Ascending aorta (tissue), 2 donors: ENCODE measurements around the gene SFMBT2. TPM values are rescaled to one million over a fixed set of nuclear protein-coding genes. Genes with fewer than 3 reads are reported as not detected.

Experiments used
- DNase-seq, 2 donors: peaks; one replicate each; pipeline ENCODE4 v3.0.0-alpha.2; 2019; ENCODE audit warnings: low spot score in 2 of 2
- H3K27ac ChIP-seq, 2 donors: fragments of 200-600 bp; sonication (generic); one replicate each; pipeline ENCODE4 v1.5.1; 2016 to 2017; ENCODE audit warnings: mild to moderate bottlenecking in 1 of 2
- H3K27me3 ChIP-seq: fragments of 200-600 bp; sonication (generic); one replicate; pipeline ENCODE4 v1.5.1; 2017
- H3K36me3 ChIP-seq, 2 donors: fragments of 200-600 bp; sonication (generic); one replicate each; pipeline ENCODE4 v1.5.1; 2016
- H3K4me1 ChIP-seq, 2 donors: fragments of 200-600 bp; sonication (generic); one replicate each; pipeline ENCODE4 v1.5.1; 2016 to 2017; ENCODE audit warnings: mild to moderate bottlenecking in 1 of 2
- H3K4me3 ChIP-seq, 2 donors: fragments of 200-600 bp; sonication (generic); one replicate each; pipeline ENCODE4 v1.5.1; 2016 to 2017; ENCODE audit warnings: mild to moderate bottlenecking in 1 of 2
- H3K9me3 ChIP-seq, 2 donors: fragments of 200-600 bp; sonication (generic); one replicate each; pipeline ENCODE4 v1.5.1; 2016
- intact Hi-C: fragments of 100-400 bp; cut with DNase I; formaldehyde crosslinking; loops from one replicate; pipeline ENCODE4 v1.15.1; 2023
- total RNA-seq: library from RNA; depleted of rRNA; stranded (reverse); fragments of >200 nt; gene quantifications from one replicate; pipeline ENCODE4 v1.1.0, GENCODE V29; 2016
- TF ChIP-seq, protein P1 (sequence below), 3 experiments: fragments of 200-600 bp in 2 of 3; fragments of 450-650 bp in 1 of 3; sonication (generic) in 2 of 3; IDR thresholded peaks; one replicate each; pipeline ENCODE4 v1.5.1; 2016 to 2019; ENCODE audit warnings: antibody characterized with exemption in 3 of 3, mild to moderate bottlenecking in 1 of 3, moderate library complexity in 1 of 3

The SFMBT2 gene
- total RNA-seq, 1 donor from 2014 or later: 2.2 TPM

DNA sequence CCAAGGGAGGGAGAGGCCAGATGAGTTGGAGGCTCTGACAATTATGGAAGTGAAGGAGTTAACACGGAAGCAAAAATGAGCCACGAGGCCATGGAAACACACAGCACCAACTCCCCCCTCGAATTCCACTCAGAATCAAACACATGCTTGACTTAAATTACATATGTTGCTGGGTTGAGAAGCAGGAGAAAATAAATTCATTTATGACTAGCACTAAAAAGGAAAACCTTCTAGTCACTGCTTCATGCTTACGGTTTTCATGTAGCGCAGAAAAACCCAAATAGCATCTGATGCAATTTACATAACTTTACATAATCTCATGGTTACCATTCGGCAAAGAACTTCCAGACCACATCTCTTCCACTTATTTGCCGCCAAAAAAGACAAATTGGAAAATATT, 51.5 kb downstream of the SFMBT2 start:
- Histone ChIP-seq H3K9me3 (no peaks in the 10 kb centered on the region), H3K27ac (no peak overlapping the region), H3K27me3 (no peaks in the 10 kb centered on the region), H3K4me1 (no peaks in the 10 kb centered on the region), H3K36me3 (no peaks in the 10 kb centered on the region), H3K4me3 (no peak overlapping the region)
- TF ChIP-seq, protein P1, sequence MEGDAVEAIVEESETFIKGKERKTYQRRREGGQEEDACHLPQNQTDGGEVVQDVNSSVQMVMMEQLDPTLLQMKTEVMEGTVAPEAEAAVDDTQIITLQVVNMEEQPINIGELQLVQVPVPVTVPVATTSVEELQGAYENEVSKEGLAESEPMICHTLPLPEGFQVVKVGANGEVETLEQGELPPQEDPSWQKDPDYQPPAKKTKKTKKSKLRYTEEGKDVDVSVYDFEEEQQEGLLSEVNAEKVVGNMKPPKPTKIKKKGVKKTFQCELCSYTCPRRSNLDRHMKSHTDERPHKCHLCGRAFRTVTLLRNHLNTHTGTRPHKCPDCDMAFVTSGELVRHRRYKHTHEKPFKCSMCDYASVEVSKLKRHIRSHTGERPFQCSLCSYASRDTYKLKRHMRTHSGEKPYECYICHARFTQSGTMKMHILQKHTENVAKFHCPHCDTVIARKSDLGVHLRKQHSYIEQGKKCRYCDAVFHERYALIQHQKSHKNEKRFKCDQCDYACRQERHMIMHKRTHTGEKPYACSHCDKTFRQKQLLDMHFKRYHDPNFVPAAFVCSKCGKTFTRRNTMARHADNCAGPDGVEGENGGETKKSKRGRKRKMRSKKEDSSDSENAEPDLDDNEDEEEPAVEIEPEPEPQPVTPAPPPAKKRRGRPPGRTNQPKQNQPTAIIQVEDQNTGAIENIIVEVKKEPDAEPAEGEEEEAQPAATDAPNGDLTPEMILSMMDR (IDR thresholded peaks at IDR 0.05): no peak
- intact Hi-C loops: no loop called here
- DNase-seq: no peak

DNA sequence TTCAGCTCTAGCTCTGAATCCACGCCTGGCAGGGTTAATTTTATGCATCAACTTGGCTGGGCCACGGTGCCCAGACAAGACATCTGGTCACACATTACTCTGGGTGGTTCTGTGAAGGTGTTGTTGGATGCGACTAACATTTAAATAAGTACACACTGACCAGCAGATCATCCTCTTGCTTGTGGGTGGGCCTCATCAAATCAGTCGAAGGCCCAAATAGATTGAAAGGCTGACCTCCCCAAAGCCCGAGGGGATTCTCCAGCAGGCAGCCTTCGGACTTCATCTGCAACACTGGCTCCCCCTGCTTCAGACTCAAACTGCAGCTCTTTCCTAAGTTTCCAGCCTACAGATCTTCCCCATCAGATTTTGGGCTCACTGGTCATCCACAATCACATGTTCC, 53.6 kb downstream of the SFMBT2 start:
- TF ChIP-seq, protein P1 (IDR thresholded peaks at IDR 0.05): no peak
- Histone ChIP-seq H3K36me3 (no peaks in the 10 kb centered on the region), H3K4me1 (no peaks in the 10 kb centered on the region), H3K4me3 (no peak overlapping the region), H3K27me3 (no peaks in the 10 kb centered on the region), H3K27ac (no peak overlapping the region), H3K9me3 (no peaks in the 10 kb centered on the region)
- DNase-seq: no peak
- intact Hi-C loops: no loop called here

DNA sequence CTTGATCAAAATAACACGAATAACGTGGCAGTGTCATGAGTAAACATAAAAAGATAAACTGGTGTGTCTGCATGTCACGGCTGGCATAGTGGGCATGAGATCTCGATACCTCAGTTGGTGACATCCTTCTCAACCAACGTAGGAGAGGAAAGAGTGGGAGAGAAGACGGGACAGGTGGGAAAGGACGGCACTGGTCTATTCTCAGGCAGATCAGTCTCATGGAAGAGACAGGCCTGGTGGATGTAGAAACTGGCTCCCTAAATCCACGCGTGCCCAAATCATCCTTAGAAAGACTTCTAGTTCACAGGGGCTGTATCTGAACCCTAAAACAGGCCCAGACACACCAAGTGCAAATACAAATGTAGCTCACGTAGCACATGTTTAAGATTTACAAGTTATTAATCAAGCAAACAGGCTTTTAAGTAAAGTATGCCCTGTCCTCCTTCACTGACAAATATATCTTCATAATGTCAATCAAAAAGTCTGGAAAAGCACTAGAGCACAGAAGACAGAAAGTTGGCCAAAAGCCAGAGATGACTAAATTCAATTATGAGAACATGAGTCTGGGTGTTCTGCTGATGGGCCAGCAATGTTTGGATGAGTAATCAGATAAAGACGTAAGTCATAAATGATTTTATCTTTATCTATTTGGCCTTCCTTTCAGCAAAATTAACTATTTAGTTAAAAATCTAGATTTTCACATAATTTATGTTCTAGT, 56.3 kb downstream of the SFMBT2 start:
- Histone ChIP-seq H3K9me3 (no peaks in the 10 kb centered on the region), H3K4me3 (no peak overlapping the region), H3K4me1 (no peaks in the 10 kb centered on the region), H3K36me3 (no peaks in the 10 kb centered on the region), H3K27me3 (no peaks in the 10 kb centered on the region), H3K27ac (no peak overlapping the region)
- TF ChIP-seq, protein P1 (IDR thresholded peaks at IDR 0.05): no peak
- intact Hi-C loops: no loop called here
- no peak for DNase-seq

DNA sequence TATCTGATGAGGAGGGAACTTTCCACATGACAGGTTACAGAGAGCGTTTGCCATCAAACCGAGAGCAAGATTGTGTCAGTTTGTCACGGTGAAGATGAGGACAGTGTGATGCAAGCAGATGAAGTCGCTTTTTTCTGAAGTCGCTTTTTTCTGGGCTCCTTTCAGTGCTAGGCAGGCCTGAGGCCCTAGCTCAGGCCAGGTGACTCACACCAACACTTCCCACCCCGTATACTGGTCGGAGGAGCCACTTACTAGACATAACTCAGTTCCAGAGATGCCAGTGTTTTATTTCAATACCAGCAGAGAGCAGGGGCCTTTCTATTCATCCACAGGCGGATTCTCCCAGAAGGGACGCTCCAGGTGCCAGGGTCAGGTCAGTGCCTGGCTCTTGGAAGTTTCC, 58.9 kb downstream of the SFMBT2 start:
- intact Hi-C loops: no loop called here
- no peak overlapping the region for H3K27ac ChIP-seq
- DNase-seq: no peak

DNA sequence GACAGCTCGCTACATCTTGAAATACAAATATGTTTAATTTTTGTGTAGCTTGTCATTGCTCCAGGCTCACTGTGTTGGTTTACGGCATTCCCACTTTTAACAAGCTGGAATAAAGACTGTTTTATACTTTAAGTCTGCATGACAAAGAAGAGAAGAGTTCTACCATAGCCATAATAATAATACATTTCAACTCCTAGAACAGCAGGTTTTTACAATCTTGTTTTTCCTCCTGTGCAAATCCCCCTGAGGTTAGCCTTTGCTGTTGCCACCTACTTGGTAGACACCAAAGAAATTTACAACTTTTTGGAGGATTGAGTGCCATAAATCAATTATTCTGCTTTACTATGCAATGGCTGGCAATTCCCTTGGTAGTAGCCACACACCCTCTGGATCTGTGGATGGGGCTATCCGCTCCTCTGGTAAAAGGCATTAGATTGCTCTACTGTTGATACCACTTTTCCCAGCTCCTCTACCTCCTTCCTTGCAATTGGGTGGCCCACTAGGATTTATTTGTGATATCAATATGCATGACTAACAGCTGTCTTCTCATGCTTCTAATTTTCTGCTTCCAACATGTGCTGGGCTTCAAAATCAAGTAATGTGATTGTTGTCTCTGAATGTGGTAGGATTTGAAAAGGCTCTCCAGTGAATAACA, 60.2 kb downstream of the SFMBT2 start:
- no peak overlapping the region for H3K4me3 ChIP-seq
- H3K4me1 ChIP-seq: no peaks in the 10 kb centered on the region
- no peaks in the 10 kb centered on the region for H3K36me3 ChIP-seq
- no peak overlapping the region for H3K27ac ChIP-seq
- TF ChIP-seq, protein P1 (IDR thresholded peaks at IDR 0.05): no peak
- no peaks in the 10 kb centered on the region for H3K9me3 ChIP-seq
- DNase-seq: no peak
- intact Hi-C loops: no loop called here
- H3K27me3 ChIP-seq: no peaks in the 10 kb centered on the region

More for the DNA sequence above, 58.9 kb downstream of the SFMBT2 start:
- H3K27me3 ChIP-seq: no peaks in the 10 kb centered on the region
- H3K4me1 ChIP-seq: no peaks in the 10 kb centered on the region
- H3K9me3 ChIP-seq: no peaks in the 10 kb centered on the region
- H3K36me3 ChIP-seq: no peaks in the 10 kb centered on the region
- TF ChIP-seq, protein P1 (IDR thresholded peaks at IDR 0.05): no peak
- H3K4me3 ChIP-seq: no peak overlapping the region
